Spleen (tissue), 11 donors: ENCODE measurements around the gene RYK. TPM values are rescaled to one million over a fixed set of nuclear protein-coding genes. Genes with fewer than 3 reads are reported as not detected.
A peak's percentile ranks its signal among the peaks of the same experiment; 100 is the strongest.

Source experiments
- DNase-seq: peaks from one replicate; pipeline ENCODE4 v3.0.0-alpha.2; 2020
- H3K27ac ChIP-seq, 8 donors: fragments of 200-600 bp; sonication (generic) in 7 of 8; 1 replicate in 4 of 8; 2 replicates in 4 of 8; pipeline versions ENCODE4 v1.5.0 to v1.8.0; 2016 to 2021; ENCODE audit warnings: inconsistent platforms in 4 of 8, mild to moderate bottlenecking in 4 of 8, moderate library complexity in 1 of 8
- H3K27me3 ChIP-seq, 7 donors: fragments of 200-600 bp; sonication (generic) in 6 of 7; replicated peaks in 1 of 7; 1 replicate in 4 of 7; 2 replicates in 3 of 7; pipeline versions ENCODE4 v1.5.0 to v1.8.0; 2016 to 2021; ENCODE audit warnings: inconsistent platforms in 3 of 7, mild to moderate bottlenecking in 1 of 7
- H3K36me3 ChIP-seq, 6 donors: fragments of 200-600 bp; sonication (generic) in 5 of 6; 1 replicate in 4 of 6; 2 replicates in 2 of 6; pipeline versions ENCODE4 v1.5.0 to v1.8.0; 2016 to 2021; ENCODE audit warnings: inconsistent platforms in 2 of 6
- H3K4me1 ChIP-seq, 6 donors: fragments of 200-600 bp; sonication (generic) in 5 of 6; 1 replicate in 3 of 6; 2 replicates in 3 of 6; pipeline versions ENCODE4 v1.5.0 to v1.8.0; 2016 to 2021; ENCODE audit warnings: inconsistent platforms in 3 of 6
- H3K4me3 ChIP-seq, 8 donors: fragments of 200-600 bp; sonication (generic) in 7 of 8; 1 replicate in 4 of 8; 2 replicates in 4 of 8; pipeline versions ENCODE4 v1.5.0 to v1.8.0; 2016 to 2021; ENCODE audit warnings: inconsistent platforms in 4 of 8, mild to moderate bottlenecking in 4 of 8, moderate library complexity in 2 of 8
- H3K9me3 ChIP-seq, 8 donors: fragments of 200-600 bp; sonication (generic) in 7 of 8; 1 replicate in 4 of 8; 2 replicates in 4 of 8; pipeline versions ENCODE4 v1.5.0 to v1.8.0; 2016 to 2021; ENCODE audit warnings: inconsistent platforms in 4 of 8
- CTCF ChIP-seq, 11 experiments: fragments of 200-600 bp in 7 of 11; fragments of 450-650 bp in 4 of 11; sonication (generic) in 4 of 11; IDR thresholded peaks in 8 of 11; conservative IDR thresholded peaks in 3 of 11; 1 replicate in 7 of 11; 2 replicates in 4 of 11; pipeline versions ENCODE4 v1.4.0 to v1.8.0; 2016 to 2021; ENCODE audit warnings: antibody characterized with exemption in 11 of 11, inconsistent platforms in 4 of 11, mild to moderate bottlenecking in 1 of 11
- POLR2A ChIP-seq, 3 donors: fragments of 450-650 bp; IDR thresholded peaks; one replicate each; pipeline ENCODE4 v1.5.1; 2017; ENCODE audit warnings: antibody characterized with exemption in 3 of 3, mild to moderate bottlenecking in 1 of 3
- POLR2AphosphoS5 ChIP-seq, 3 donors: sonication (generic); formaldehyde crosslinking; IDR thresholded peaks; one replicate each; pipeline ENCODE4 v1.5.1; 2017; ENCODE audit warnings: antibody characterized with exemption in 3 of 3
- WGBS, 5 donors: extraction: QIAGEN DNeasy Blood & Tissue Kit in 3 of 5; methylation state at CpG; one replicate each; pipeline versions ENCODE4 v1.1.5 to v1.1.7; 2013 to 2018; 5-methylcytosine and 5-hydroxymethylcytosine counted together
- intact Hi-C: fragments of 100-400 bp; cut with DNase I; formaldehyde crosslinking; loops from one replicate; pipeline ENCODE4 v1.15.0; 2023; ENCODE audit warnings: low total_unique reads
- polyA plus RNA-seq, 3 donors: library from polyadenylated mRNA; stranded (reverse); fragments of 200-250 nt; gene quantifications; one replicate each; pipeline ENCODE4 v1.2.1, GENCODE V29; 2013
- total RNA-seq, 7 donors: library from RNA; depleted of rRNA in 3 of 7; stranded (reverse); fragments of >200 nt in 3 of 7; fragmentation: NEBNext Ultra II Directional in 4 of 7; extraction: Animal tissue kit (Norgen Biotek cat#: 25700) in 4 of 7; gene quantifications; one replicate each; pipeline versions ENCODE4 v1.1.0 to v1.2.1, GENCODE V29; 2016 to 2021
- donor health status: healthy with polysubstance abuse.
- donor health status: DM: no; HTN: no; CAD: no; lungs with moderate emphysema.
- donor health status: DM: no; HTN: no; CAD: no.
- donor health status: Bipolar disorder and iron deficiency.
- donor health status: healthy.
- donor health status: DM: no; HTN: no; CAD: no.
- donor health status: DM: yes; HTN: yes; CAD: no.

RYK gene
- total and polyA plus RNA-seq, 10 donors = 18.9 to 108 (median 50.9) TPM

GRCh38 chr3:134249935-134250716 lies 533 bp downstream of the RYK start:
- intact Hi-C loops = no loop called here
- H3K4me1 ChIP-seq = peaks cover 25 to 76% (median 52%) of the 10 kb centered on the region in 6 donors
- H3K4me3 ChIP-seq = peak overlapping the region; percentile 62 to 91 (median 70)
- TF ChIP-seq POLR2A (IDR thresholded peaks at IDR 0.05) (no peak), POLR2AphosphoS5 (IDR thresholded peaks at IDR 0.05) (peak in 1 of 3 donors; percentile 39)
- DNase-seq = peak; percentile 93
- no peaks in the 10 kb centered on the region for H3K27me3 ChIP-seq
- H3K36me3 ChIP-seq = no peaks in the 10 kb centered on the region
- peak overlapping the region; percentile 82 to 96 (median 91) for H3K27ac ChIP-seq
- no peaks in the 10 kb centered on the region for H3K9me3 ChIP-seq
- 0 to 1% (median 0%) methylated on average over 14 to 85 of the region's 85 CpGs for WGBS, 5 donors

GRCh38 chr3:134249296-134249841 lies 1.3 kb downstream of the RYK start:
- H3K9me3 ChIP-seq = no peaks in the 10 kb centered on the region
- peak overlapping the region; percentile 62 to 91 (median 70) for H3K4me3 ChIP-seq
- H3K4me1 ChIP-seq = peaks cover 25 to 82% (median 59%) of the 10 kb centered on the region in 6 donors
- intact Hi-C loops = no loop called here
- DNase-seq = no peak
- TF ChIP-seq POLR2AphosphoS5 (IDR thresholded peaks at IDR 0.05) (no peak), POLR2A (IDR thresholded peaks at IDR 0.05) (no peak), CTCF (IDR thresholded peaks at IDR 0.05 in 8 of 11, conservative IDR thresholded peaks at IDR 0.05 in 3 of 11) (no peak)
- H3K27me3 ChIP-seq = no peaks in the 10 kb centered on the region
- H3K27ac ChIP-seq = peak overlapping the region in 7 of 8 donors; percentile 89 to 96 (median 91)
- H3K36me3 ChIP-seq = no peaks in the 10 kb centered on the region
- 3 to 8% (median 4%) methylated on average over 4 of the region's 4 CpGs for WGBS, 5 donors

- WGBS, 5 donors = 80 to 92% (median 88%) methylated on average over 2 of the region's 2 CpGs
These were observed 5.7 kb downstream of the RYK start for GRCh38 chr3:134244921-134245320.

More at GRCh38 chr3:134244921-134245320, 5.7 kb downstream of the RYK start:
- Histone ChIP-seq H3K9me3 (no peaks in the 10 kb centered on the region), H3K27me3 (no peaks in the 10 kb centered on the region), H3K4me1 (peaks cover 27 to 90% (median 56%) of the 10 kb centered on the region in 6 donors), H3K27ac (no peak overlapping the region), H3K4me3 (no peak overlapping the region), H3K36me3 (no peaks in the 10 kb centered on the region)
- TF ChIP-seq POLR2A (IDR thresholded peaks at IDR 0.05) = no peak
- no peak for TF ChIP-seq CTCF (IDR thresholded peaks at IDR 0.05 in 8 of 11, conservative IDR thresholded peaks at IDR 0.05 in 3 of 11)
- TF ChIP-seq POLR2AphosphoS5 (IDR thresholded peaks at IDR 0.05) = no peak
- intact Hi-C loops = no loop called here
- DNase-seq = no peak
